Activated CD4-positive, alpha-beta T cell treated with anti-CD3 and anti-CD28 coated beads, Interleukin-2, amount 50 U/mL, for 1 hour (primary cell): ENCODE results near the gene BHLHA15.
"Not testable (repeated sequence)": the region's sequence is repeated elsewhere in the genome, so short reads cannot be mapped to it uniquely, and the experiment has no call there.

Experiments used
- DNase-seq: peaks from one replicate; pipeline ENCODE4 v3.0.0-alpha.2; 2020

The BHLHA15 gene

DNA sequence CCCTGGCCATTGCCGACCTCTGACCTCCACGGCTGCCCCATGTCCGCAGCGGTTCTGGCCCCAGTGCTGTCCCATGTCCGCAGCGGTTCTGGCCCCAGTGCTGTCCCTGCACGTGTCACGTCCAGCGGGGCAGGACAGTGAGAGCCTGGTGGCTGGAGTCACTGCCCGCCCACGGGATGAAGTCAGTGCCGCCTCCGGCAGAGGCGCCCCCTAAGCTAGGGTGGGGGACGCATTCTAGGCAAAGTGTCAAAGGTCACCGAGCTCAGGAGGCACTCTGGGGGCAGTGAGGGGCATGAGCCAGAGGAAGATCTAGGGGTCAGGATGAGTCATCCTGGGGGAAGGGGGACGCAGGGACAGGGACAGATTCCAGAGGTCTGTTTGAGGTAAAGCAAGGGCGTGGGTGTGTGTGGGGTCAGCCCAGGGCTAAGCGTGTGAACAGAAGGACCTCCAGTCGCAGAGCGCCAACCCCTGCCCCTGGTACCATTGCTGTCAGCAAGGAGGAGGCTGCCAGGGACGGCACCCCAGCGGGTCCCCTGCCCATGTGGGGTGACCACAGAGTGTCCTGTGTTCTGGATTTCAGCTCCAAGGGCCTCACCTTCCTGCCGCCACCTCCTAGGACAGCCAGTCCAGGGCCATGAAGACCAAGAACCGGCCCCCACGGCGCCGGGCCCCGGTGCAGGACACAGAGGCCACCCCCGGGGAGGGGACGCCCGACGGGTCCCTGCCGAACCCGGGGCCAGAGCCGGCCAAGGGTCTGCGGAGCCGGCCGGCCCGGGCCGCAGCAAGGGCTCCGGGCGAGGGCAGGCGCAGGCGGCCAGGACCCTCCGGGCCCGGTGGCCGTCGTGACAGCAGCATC, 665 bp downstream of the BHLHA15 start:
- DNase-seq = no peak

DNA sequence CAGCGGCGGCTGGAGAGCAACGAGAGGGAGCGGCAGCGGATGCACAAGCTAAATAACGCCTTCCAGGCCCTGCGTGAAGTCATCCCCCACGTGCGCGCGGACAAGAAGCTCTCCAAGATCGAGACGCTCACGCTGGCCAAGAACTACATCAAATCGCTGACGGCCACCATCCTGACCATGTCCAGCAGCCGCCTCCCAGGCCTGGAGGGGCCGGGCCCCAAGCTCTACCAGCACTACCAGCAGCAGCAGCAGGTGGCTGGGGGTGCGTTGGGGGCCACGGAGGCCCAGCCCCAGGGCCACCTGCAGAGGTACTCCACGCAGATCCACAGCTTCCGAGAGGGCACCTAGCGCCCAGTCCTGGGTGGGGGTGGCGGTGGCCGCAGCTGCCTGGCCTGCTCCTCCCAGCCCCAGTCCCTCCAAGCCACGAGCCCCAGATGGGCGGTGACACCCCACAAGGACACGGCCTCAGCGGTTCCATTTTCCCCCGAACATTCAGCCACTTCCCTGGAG, 1.3 kb downstream of the BHLHA15 start:
- DNase-seq = no peak

DNA sequence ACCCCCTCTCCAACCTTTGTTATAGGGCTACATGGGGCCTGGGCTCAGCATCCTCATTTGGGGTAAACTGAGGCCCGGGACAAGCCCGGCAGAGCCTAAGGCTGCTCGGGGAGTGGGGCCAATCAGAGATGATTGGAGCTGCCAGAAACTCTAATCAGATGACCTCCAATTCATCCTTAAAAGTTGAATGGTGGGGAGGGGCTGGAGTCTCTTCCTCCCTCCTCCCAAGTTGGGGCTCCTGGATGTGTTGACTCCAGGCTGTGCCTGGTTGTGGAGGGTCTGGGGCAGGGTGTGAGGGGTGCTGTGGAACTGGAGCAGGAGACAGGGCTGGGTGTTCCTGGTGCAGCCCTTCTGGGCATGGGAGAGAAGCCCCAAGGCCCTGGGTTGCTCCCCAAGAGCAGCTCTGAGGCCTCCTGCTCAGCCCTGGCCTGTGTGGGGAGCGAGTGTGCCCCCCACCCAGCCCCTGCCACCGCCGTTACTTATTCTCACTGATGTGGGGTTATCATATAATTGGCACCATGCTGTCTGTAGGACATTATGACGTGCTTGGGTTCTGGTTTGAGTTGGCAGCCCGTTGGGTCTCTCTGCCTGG, 2.2 kb downstream of the BHLHA15 start:
- no peak for DNase-seq

DNA sequence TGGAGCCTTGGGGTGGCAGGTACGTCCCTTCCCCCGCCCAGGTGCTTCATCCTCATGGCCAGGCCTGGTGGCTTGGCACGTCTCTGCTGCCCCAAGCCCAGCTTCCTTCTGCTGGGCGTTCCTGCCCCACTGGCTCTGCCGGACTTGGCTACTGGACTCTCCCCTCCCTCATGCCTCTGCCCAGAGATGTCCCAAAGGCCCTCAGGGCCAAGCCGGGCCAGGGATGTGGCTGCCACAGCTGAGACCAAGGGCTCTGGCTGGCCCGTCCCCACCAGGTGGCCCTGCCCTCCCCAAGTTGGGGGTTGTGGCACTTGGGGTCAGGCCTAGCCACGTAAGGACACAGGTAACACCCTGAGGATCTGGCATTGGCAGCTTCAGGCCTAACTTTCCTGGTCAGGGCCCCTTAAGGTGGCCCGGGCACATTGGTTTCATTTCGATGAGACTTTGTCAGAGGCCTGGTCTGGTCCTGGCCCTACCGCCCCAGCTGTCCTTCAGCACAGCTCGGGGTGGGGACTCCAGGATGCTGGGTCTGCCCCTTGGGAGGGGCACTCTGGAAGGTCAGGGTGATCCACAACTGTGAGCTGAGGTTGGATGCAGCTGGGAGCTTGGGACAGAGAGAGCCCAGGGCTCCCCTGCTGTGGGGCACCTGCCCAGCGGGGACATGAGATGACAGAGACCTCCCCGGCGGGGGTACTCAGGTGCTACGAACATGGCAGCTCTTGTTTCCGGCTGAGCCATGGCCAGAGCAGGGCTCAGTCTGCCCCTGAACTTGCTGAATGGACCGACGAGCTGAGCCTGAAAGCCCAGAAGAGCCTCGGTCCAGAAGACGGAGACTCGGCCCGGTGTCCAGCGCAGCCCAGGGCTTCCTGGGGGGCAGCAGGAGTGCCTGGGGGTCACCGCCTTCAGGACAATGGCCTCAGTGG, 2.9 kb downstream of the BHLHA15 start:
- no peak for DNase-seq

DNA sequence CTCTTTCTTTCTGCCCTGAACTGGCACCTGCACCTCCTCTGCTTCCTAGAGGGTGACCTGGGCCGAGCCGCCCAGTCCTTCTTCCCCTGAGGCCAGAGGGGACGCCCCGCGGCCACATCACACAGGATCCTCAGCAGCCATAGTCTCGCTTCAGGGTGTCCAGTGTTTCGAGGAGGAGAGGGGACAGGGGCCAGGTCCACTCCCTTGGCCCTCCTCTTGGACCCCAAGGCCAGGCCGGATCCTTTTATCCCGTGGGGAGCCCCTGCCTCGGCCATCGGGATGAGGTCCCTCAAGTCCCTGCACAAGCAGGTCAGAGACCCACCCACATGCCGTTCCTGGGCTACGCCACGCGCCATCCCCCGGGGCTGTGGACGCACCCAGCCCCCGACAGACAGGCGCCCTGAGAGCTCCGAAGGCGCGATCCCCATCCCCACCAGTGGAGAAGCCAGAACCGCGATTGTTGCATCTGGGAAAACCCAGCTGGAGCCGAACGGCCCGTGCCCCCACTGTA, 3.6 kb downstream of the BHLHA15 start:
- DNase-seq = no peak

DNA sequence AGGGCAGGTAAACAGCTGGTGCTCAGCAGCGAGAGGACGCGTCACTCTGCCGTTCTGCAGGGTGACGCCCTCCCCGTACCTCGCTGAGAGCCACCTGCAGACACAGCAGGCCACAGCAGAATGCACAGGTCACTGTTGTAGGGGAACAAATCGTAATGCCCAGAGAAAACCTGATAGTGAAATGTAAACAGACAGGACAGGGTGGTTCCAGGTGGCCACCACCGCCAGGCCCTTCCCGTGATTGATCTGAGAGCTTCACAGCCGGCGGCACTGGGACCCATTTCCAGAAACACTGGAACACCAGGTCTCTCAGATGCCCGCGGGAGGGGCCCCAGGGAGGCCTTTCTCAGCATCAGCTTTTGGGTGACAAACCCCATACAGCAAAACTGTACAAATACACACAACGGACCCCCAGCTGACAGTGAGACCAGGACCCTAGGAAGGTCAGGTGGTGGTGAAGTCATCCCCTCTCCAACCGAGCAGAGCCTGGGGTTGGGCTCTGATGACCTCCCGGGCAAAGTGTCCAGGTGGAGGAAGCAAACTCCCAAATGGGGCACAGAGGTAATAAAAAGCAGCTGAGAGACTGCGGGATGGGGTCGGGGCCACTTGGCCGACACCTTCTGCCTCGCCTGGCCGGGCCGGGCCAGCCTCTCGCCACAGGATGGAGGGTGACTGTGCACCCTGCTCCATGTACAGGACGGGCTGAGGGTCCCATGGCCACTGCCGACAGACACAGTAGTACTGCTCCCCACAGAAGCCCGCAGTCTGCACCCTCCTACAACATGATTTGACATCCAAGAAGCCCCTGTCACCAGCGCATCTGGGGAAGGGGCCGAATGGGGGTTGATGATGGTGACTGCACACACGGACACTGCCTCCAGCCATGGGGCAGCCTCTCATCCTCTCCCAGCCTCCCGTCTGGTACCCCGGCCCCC, 4.6 kb downstream of the BHLHA15 start:
- no peak for DNase-seq

DNA sequence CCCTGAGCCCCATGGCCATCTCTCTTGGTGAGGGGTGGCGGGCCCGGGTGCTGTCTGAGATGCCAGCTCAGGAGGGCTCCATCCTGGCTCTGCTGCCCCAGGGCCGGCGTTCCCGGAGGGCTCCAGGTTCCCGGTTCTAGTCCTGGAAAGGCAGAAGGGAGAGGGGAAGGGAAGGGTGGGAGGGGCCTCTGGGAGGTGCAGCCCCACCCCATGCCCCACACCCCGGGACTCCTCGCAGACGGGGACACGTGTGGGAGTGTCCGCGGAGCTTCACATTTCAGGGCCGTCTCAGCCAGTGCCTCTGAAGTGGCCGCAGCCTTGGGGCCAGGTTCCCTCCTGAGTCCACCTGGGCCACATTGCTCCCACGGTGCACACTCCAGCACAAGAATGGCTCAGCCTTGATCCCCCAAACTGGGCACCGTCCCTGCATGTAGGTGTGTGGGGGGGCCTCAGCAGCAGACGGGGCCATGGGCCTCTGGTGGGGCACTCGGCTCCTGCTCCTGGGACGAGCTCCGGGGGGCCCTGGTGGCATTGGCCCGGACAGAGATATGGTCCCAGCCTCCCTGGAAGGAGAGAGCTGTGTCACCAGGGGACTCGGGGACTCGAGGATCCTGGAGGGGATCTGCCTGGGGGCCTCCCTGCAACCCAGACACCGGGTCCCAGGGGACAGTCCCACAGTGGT, 5.8 kb downstream of the BHLHA15 start:
- no peak for DNase-seq

DNA sequence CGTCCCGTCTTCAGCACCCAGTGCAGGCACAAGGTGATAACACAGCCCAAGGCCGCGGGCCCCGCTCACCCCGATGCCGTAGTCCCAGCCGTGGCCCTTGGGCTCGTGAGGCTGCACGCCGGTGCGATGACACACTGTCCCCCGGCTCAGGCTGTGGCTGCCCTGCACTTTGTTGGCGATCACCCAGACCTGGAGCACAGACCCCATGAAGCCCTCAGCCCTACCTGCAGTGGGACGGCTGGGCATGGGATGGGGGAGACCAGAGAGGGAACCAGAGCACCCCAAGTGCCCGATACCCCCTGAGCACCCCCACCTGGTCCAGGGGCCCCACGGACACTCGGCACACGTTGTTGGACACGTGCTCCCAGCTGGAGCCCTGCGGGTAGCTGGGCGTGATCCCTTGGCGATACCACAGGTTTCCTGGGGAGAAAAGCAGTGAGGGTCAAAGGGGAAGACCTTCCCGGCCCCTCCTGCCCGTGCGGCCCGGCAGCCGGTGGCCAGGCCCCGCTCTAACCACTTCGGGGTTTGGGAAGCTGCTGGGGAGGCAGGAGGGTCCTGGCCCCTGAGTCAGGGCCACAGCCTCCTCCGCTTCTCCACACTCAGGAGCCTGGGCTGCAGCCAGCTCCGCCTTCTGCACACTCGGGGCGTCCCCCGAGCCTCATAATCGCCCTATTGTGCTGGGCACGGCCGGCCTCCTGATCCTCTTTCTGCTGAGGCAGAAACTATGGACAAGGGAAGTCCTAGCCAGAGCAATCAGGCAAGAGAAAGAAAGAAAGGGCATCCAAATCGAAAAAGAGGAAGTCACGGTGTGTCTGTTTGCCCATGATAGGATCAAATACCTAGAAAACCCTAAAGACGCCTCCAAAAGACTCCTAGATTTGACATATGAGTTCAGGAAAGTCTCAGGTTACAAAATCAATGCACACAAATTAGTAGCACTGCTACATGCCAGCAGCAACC, 6.7 kb downstream of the BHLHA15 start:
- no peak for DNase-seq

DNA sequence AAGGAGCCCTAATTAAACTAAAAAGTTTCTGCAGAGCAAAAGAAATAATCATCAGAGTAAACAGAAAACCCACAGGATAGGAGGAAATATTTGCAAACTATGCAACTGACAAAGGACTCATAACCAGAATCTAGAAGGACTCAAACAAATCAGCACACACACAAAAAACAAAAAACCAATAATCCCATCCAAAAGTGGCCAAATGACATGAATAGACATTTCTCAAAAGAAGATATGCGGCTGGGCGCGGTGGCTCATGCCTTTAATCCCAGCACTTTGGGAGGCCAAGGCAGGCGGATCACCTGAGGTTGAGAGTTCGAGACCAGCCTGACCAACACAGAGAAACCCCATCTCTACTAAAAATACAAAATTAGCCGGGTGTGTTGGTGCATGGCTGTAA, 8.1 kb downstream of the BHLHA15 start:
- not testable (repeated sequence) for DNase-seq

DNA sequence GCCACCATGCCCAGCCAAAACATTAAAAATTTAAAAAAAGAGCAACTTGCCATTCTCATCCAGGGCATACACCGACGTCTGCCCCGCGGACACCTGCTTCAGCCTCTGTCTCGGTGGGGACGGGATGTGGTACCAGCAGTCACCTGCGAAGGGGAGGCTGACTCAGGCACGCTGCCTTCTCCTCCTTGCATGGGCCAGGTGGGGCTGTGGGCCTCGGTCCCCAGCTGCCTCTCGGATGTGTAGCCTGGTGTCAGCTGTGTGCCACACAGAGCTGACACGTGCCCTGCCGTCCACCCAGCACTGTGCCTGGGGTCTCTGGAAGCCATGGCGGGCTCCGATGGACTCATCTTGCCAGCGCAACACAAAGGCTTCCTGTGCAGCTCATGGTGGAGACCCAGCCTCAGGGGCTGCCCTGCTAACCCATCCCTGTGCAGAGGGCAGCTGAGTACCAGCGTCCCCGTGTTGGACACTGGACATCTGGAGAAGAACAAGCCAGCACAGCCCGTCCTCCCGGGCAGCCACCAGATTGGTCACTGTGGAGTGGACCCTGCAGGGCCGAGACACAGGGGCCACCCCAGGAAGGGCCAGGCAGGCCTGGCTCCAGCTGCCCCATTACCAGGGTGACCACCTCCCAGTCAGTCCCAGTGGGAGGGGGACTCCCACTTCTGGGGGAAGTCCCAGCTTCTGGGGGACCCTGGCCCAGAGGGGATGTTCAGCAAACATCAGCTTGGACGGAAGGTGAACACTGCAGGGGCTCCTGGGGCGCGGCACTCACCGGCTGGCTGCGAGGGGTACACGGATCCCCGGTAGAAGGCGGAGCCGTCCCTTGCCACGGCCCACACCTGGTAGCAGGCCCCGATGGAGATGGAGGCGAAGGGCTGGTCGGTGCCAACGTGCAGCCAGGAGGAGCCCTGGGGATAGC, 10.6 kb downstream of the BHLHA15 start:
- no peak for DNase-seq

DNA sequence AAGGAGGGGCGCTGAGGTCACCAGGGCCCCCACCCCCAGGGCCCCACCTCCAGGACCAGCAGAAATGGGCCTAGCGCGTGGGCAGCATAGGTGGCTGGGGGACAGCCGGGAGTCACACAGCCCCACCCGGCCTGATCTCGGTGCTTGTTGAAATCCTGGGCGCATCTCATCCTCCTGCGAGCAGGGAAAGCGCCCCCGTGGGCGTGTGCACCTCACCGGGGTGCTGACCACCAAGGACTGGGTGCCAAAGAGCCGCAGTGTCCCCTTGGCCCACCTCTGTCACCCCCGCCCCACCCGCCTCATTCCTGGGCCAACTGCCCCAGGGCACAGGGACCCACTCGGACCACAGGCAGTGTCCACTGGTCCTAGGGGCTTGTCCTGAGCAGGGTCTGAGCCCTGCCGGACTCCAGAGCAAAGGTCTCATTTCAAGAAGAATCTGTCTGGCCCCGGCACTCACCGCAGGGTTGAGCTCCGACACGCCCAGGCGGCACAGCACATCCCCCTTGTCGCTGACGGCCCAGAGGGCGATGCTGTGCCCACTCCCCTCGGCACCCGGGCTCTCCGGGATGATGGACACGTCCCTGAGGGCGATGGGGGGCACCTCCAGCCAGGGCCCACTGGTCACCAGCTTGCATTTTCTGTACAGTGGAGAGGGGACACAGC, 11.4 kb downstream of the BHLHA15 start:
- no peak for DNase-seq

DNA sequence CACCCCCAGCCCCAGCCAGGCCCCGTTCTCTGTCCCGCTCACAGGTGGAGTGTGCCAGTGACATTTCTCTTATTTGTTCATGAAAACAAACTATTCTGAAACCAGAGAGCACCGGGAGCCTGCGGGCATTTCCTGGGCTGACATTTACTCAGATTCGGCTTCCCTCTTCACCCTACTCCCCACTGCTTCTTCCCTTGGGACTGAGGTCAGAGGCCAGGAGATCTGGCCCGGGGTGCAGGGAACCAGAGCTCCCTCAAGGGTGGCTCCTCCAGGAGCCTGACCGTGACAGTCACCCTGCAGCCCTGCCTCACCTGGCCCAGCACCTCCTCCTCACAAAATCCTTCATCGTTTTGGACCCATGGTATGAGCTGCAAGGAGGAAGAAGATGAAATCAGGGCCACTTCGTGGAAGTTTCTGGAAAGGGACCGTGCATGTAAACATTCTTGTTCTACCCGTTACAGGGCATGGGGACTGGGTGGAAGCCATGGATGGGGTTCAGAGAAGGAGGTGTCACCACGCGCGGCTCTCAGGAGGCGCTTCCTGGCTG, 12.2 kb downstream of the BHLHA15 start:
- no peak for DNase-seq

DNA sequence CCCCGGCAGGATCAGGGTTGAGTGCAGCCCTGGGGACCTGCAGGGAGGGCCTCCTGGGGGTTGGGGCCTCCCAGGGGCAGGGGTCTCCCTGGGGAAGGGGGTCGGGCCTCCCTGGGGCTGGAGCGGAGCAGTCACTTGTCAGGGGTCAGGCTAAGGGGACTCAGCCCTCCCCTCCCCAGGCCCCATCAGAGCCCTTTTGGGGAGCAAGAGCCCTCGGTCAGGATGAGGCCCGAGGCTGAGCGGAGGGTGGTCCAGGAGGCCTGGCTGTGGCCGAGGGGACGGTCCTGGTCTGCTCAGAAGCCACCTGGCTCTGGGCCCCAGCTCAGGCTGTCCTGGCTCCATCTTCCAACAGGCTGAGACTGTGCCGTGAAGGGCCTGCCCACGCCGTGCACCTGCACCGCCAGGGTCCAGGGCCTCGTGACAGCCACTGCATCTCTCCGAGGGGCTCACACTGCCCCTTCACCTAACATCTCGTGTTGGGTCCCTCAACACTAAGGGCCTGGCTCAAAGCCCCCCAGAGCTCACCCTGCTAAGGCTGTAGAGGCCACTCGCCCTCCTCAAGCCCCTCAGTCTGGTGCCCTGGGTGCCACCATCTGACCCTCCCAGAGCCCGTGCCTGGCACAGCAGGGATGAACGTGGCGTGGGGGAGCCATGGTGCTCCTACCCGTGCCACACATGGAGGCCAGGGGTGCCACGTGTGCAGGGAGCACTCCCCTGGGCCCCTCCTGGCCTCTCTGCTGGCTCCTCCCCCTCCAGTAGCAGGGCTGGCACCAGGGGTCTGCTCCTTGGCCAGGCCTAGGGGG, 12.9 kb downstream of the BHLHA15 start:
- no peak for DNase-seq

DNA sequence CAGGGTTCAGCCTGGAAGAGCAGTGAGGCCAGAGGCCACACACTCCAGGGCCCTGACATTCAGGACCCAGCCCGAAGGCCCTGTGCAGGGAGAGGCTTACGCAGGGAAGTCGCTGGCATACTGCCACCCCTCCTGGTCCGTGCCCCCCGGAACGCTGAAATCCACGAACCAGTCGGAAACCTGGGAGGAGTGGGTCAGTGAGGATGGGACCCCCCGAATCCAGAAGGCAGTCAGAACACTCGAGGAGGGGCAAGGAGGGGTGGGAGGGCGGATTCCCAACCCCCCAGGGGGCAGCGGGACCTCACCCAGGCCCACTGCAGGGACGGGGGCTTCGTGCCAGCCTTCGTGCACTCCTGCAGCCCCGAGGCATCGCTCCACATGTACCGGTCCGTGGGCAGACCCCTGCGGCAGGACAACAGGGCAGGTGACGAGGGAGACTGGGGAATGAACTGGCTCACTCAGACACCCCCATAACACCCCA, 13.5 kb downstream of the BHLHA15 start:
- no peak for DNase-seq

DNA sequence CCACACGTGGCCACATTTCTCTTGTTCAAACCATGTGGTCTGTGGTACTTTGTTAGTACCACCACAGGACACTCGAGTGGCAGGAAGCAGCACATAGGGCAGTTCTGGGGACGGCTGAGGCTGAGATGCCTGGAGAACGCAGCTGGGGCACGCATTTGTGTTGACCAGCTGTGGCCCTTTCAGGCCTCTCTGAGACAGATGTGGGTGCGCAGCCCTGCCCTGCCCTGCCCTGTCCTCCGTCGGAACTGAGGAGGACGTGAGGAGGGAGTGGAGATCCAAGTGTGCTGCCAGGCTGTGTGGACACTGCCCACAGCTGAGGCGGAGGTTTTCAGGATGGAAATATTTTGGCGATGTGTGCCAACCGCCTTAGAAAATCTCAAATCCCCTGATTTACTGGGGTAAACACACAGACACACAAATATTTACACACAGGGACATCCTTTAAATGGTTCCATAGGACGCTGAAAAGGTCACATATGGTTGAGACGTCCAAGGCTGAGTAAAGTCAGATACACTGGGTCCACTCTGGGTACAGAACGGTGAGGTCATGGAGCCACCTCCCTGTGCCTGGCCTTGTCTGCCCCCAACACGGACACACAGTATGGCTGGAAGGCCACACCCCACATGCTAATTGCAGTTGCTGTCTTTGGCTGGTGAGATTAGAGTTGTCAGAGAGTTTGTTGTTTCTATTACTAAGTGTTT, 14.8 kb downstream of the BHLHA15 start:
- DNase-seq = no peak

DNA sequence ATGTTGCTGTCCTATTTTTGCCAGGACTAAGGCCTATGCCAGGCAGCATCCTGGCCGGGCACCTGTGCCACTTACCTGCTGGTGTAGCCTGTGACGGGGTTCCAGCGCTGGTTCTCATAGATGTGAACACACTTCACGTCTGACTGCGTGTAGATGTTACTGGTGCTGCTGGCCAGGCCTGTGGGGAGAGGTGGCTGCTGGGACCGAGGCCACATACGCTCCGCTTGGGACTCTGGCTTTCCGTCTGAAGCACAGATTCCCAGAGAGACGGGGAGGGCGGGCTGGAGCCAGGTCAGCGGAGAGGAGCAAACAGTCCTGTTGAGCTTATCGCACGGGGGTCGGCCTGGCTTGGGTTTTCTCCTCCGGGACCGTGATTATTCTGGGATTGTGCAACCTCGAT, 16.7 kb downstream of the BHLHA15 start:
- no peak for DNase-seq
